ENCODE results near the gene ANKRD23. TPM values are rescaled to one million over a fixed set of nuclear protein-coding genes. Genes with fewer than 3 reads are reported as not detected.

ANKRD23 gene
- total RNA-seq, 1 donor from 2014 or later, result 1.9 TPM

GRCh38 chr2:96810783-96811192, 33.0 kb downstream of the ANKRD23 start:
- H3K36me3 Mint-ChIP-seq (ENCODE audit: low read depth), result peaks cover 5% of the 10 kb centered on the region
- peaks cover 12% of the 10 kb centered on the region for H3K4me1 Mint-ChIP-seq (ENCODE audit: low read depth)
- DNase-seq (ENCODE audit: low spot score), result no peak
- TF ChIP-seq CTCF (IDR thresholded peaks at IDR 0.05), result no peak
- H3K27ac Mint-ChIP-seq (ENCODE audit: unreplicated experiment), result no peak overlapping the region
- H3K9me3 Mint-ChIP-seq (ENCODE audit: low read depth), result no peaks in the 10 kb centered on the region
- no peaks in the 10 kb centered on the region for H3K27me3 Mint-ChIP-seq (ENCODE audit: low read depth)
- H3K4me3 Mint-ChIP-seq (ENCODE audit: unreplicated experiment), result no peak overlapping the region

- Mint-ChIP-seq H3K4me1 (ENCODE audit: low read depth) (peaks cover 7% of the 10 kb centered on the region), H3K4me3 (ENCODE audit: unreplicated experiment) (no peak overlapping the region), H3K36me3 (ENCODE audit: low read depth) (peaks cover 5% of the 10 kb centered on the region), H3K27ac (ENCODE audit: unreplicated experiment) (no peak overlapping the region), H3K9me3 (ENCODE audit: low read depth) (no peaks in the 10 kb centered on the region), H3K27me3 (ENCODE audit: low read depth) (no peaks in the 10 kb centered on the region)
- TF ChIP-seq CTCF (IDR thresholded peaks at IDR 0.05), result no peak
- DNase-seq (ENCODE audit: low spot score), result no peak
Observed at GRCh38 chr2:96809951-96810782, 33.7 kb downstream of the ANKRD23 start.

DNA sequence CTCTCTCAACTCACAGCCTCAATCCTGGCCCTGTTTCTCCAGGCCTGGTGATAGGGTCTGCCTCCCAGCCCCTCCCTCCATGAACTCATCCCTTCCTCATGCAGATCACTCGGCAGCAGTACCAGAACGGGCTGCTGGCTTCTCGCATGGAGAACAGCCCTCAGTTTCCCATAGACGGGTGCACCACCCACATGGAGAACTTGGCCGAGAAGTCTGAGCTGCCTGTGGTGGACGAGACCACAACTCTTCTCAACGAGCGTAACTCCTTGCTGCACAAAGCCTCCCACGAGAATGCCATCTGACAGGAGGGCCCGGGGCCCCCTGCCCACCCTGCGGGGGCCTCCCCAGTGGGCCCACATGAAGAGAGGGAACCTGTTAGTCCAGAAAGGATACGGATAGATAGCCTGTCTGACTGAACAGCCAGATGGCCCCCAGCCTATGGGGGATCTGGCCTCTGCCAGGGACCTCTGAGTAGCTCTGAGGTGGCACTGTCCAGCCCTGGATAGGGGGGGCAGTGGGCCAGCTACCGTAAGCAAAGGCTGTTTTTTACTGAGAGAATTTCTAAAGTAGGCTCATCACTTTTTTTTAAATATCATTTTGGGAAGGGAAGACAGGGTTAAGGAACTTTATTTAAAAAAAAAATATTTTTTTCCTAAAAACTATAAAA, 34.5 kb downstream of the ANKRD23 start:
- no peaks in the 10 kb centered on the region for H3K9me3 Mint-ChIP-seq (ENCODE audit: low read depth)
- H3K27ac Mint-ChIP-seq (ENCODE audit: unreplicated experiment), result no peak overlapping the region
- no peaks in the 10 kb centered on the region for H3K27me3 Mint-ChIP-seq (ENCODE audit: low read depth)
- H3K4me3 Mint-ChIP-seq (ENCODE audit: unreplicated experiment), result no peak overlapping the region
- TF ChIP-seq CTCF (IDR thresholded peaks at IDR 0.05), result no peak
- H3K36me3 Mint-ChIP-seq (ENCODE audit: low read depth), result peaks cover 5% of the 10 kb centered on the region
- H3K4me1 Mint-ChIP-seq (ENCODE audit: low read depth), result peaks cover 3% of the 10 kb centered on the region
- DNase-seq (ENCODE audit: low spot score), result no peak

DNA sequence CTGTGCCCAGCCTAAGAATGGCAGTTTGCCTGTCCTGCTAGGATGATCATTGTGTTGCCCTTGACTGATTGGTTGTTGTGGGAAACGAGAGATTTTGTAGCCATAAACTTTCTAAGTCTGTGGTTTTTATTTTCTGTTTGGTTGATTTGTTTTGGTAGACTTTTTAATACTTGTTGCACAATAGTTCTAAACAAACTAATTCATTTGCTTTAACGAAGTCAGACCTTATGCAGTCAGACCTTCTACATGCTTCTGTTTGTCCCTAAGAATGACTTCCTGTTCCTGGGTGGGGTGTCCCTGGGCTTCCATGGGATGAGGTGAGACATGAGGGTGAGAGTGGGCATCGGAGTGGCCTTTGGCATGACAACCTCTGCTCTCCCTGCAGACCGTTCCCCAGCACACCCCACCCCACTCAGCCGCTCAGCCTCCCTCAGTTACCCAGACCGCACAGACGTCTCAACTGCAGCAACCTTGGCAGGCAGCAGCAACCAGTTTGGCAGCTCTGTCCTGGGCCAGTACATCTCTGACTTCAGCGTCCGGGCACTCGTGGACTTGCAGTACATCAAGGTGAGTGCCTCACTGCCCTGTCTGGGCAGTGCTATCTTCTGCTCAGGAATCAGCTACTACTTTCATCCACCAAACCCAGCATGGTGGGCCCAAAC, 35.5 kb downstream of the ANKRD23 start:
- Mint-ChIP-seq H3K4me1 (ENCODE audit: low read depth) (peaks cover 3% of the 10 kb centered on the region), H3K9me3 (ENCODE audit: low read depth) (no peaks in the 10 kb centered on the region), H3K27me3 (ENCODE audit: low read depth) (no peaks in the 10 kb centered on the region), H3K27ac (ENCODE audit: unreplicated experiment) (no peak overlapping the region), H3K4me3 (ENCODE audit: unreplicated experiment) (no peak overlapping the region), H3K36me3 (ENCODE audit: low read depth) (peaks cover 5% of the 10 kb centered on the region)
- TF ChIP-seq CTCF (IDR thresholded peaks at IDR 0.05), result no peak
- no peak for DNase-seq (ENCODE audit: low spot score)

DNA sequence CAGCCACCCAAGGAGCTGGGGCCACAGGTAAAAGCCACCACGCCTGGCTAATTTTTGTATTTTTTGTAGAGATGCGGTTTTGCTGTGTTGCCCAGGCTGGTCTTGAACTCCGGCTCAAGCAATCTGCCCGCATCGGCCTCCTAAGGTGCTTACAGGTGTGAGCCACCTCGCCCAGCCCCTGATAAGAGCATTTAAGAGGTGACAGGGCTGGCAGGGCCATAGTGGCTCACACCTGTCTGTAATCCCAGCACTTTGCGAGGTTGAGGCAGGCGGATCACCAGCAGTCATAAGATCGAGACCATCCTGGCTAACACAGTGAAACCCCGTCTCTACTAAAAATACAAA, 36.7 kb downstream of the ANKRD23 start:
- H3K4me1 Mint-ChIP-seq (ENCODE audit: low read depth), result peaks cover 3% of the 10 kb centered on the region
- H3K4me3 Mint-ChIP-seq (ENCODE audit: unreplicated experiment), result no peak overlapping the region
- no peak overlapping the region for H3K27ac Mint-ChIP-seq (ENCODE audit: unreplicated experiment)
- H3K36me3 Mint-ChIP-seq (ENCODE audit: low read depth), result peaks cover 5% of the 10 kb centered on the region
- no peaks in the 10 kb centered on the region for H3K9me3 Mint-ChIP-seq (ENCODE audit: low read depth)
- no peak for DNase-seq (ENCODE audit: low spot score)
- H3K27me3 Mint-ChIP-seq (ENCODE audit: low read depth), result no peaks in the 10 kb centered on the region
- TF ChIP-seq CTCF (IDR thresholded peaks at IDR 0.05), result no peak

Measured in chondrocyte (in vitro differentiated cells).